Caco-2 (cell line): ENCODE measurements around the gene C1RL. TPM values are rescaled to one million over a fixed set of nuclear protein-coding genes. Genes with fewer than 3 reads are reported as not detected.

ENCODE experiments used
- BruUV-seq: library from RNA; stranded (reverse); fragments of 400-500 nt; replicated peaks from 2 replicates; lab custom pipeline; 2021; lab: Mats Ljungman, UMichigan
- CTCF ChIA-PET: fragments of 300-600 bp; sonication (Branson Sonifier 250); formaldehyde crosslinking; loops from one replicate; lab custom pipeline; 2022; ENCODE audit warnings: antibody characterized with exemption; lab: Charles Lee
- POLR2A ChIA-PET: fragments of 300-600 bp; sonication (Branson Sonifier 250); formaldehyde crosslinking; loops from one replicate; lab custom pipeline; 2022; ENCODE audit warnings: antibody characterized with exemption; lab: Charles Lee
- DNase-seq, 2 experiments: peaks; one replicate each; pipeline versions ENCODE4 v3.0.0 to v3.0.0-alpha.2; 2020 to 2022
- H3K27me3 ChIP-seq: replicated peaks from 2 replicates; pipeline ENCODE4 v1.6.0; 2011; ENCODE audit warnings: low read length; ENCODE audit not compliant: control insufficient read depth, insufficient read depth
- H3K36me3 ChIP-seq: 2 replicates; pipeline ENCODE4 v1.5.1; 2011; ENCODE audit warnings: low read length; ENCODE audit not compliant: control insufficient read depth, insufficient read depth
- H3K4me1 ChIP-seq: fragments of 250-450 bp; sonication (Bioruptor Pico); 2 replicates; pipeline ENCODE4 v1.5.1; 2020; ENCODE audit warnings: mild to moderate bottlenecking
- H3K4me3 ChIP-seq: 2 replicates; pipeline ENCODE4 v1.5.1; 2011; ENCODE audit warnings: low read depth, mild to moderate bottlenecking, control low read depth, low read length
- H3K9me3 ChIP-seq: fragments of 250-450 bp; sonication (Bioruptor Pico); 2 replicates; pipeline ENCODE4 v1.5.1; 2020; ENCODE audit warnings: mild to moderate bottlenecking, moderate library complexity
- H3K27ac Mint-ChIP-seq: one replicate; pipeline ENCODE4 v1.8.0; 2022; ENCODE audit warnings: mixed read lengths; ENCODE audit not compliant: unreplicated experiment
- H3K27me3 Mint-ChIP-seq: one replicate; pipeline ENCODE4 v1.8.0; 2022; ENCODE audit warnings: mixed read lengths; ENCODE audit not compliant: insufficient read depth, unreplicated experiment
- H3K36me3 Mint-ChIP-seq: one replicate; pipeline ENCODE4 v1.8.0; 2022; ENCODE audit warnings: mild to moderate bottlenecking, mixed read lengths; ENCODE audit not compliant: insufficient read depth, unreplicated experiment
- H3K4me1 Mint-ChIP-seq: one replicate; pipeline ENCODE4 v1.8.0; 2022; ENCODE audit warnings: low read depth, mixed read lengths; ENCODE audit not compliant: unreplicated experiment
- H3K4me3 Mint-ChIP-seq: one replicate; pipeline ENCODE4 v1.8.0; 2022; ENCODE audit warnings: mild to moderate bottlenecking, moderate library complexity, mixed read lengths; ENCODE audit not compliant: unreplicated experiment
- H3K9me3 Mint-ChIP-seq: one replicate; pipeline ENCODE4 v1.8.0; 2022; ENCODE audit warnings: mixed read lengths; ENCODE audit not compliant: unreplicated experiment
- CTCF ChIP-seq, 2 experiments: fragments of 200-600 bp in 1 of 2; IDR thresholded peaks; 1 replicate in 1 of 2; 2 replicates in 1 of 2; pipeline versions ENCODE4 v1.5.1 to v1.8.0; 2011 to 2022; ENCODE audit warnings: antibody characterized with exemption in 1 of 2, control low read depth in 1 of 2, inconsistent platforms in 1 of 2, low read depth in 1 of 2, low read length in 1 of 2, mild to moderate bottlenecking in 1 of 2, moderate library complexity in 1 of 2; ENCODE audit not compliant: insufficient read depth in 1 of 2, severe bottlenecking in 1 of 2, unreplicated experiment in 1 of 2
- intact Hi-C: fragments of 100-400 bp; cut with micrococcal nuclease; formaldehyde crosslinking; loops from one replicate; pipeline ENCODE4 v1.10.0; 2022; ENCODE audit not compliant: unreplicated experiment
- total RNA-seq: library from RNA; stranded (reverse); gene quantifications from 2 replicates; pipeline ENCODE4 v1.2.3, GENCODE V29; 2022

The C1RL gene
- total RNA-seq, 1 experiment from 2014 or later: 40.2 TPM

- intact Hi-C loops: no loop called here
- no peak for TF ChIP-seq CTCF (IDR thresholded peaks at IDR 0.05; ENCODE audit: insufficient read depth in 1 of 2, low read depth in 1 of 2, low read length in 1 of 2, severe bottlenecking in 1 of 2, unreplicated experiment in 1 of 2)
- Mint-ChIP-seq H3K36me3 (peaks cover 12% of the 10 kb centered on the region), H3K4me3 (no peak overlapping the region), H3K27ac (no peak overlapping the region), H3K4me1 (peaks cover 50% of the 10 kb centered on the region), H3K9me3 (no peaks in the 10 kb centered on the region), H3K27me3 (no peaks in the 10 kb centered on the region)
- ChIA-PET CTCF (interaction anchor here (0.6 kb wide), 2 partner anchors 15 to 127 kb away, joined by 3 to 7 read pairs; no protein-coding TSS in a partner anchor), POLR2A (interaction anchor here (0.6 kb wide), 1 partner anchor 179 kb away, joined by 4 read pairs; no protein-coding TSS in a partner anchor)
- no peak for DNase-seq
- TSS peak; percentile 13 for BruUV-seq
- Histone ChIP-seq H3K27me3 (no peaks in the 10 kb centered on the region), H3K4me1 (peaks cover 35% of the 10 kb centered on the region), H3K4me3 (no peak overlapping the region), H3K36me3 (0 out of 2 replicates have a peak, but pooled peaks cover 2% of the 10 kb centered on the region), H3K9me3 (no peaks in the 10 kb centered on the region)
These were observed 16.7 kb upstream of the C1RL start for GRCh38 chr12:7125632-7126227.

- Mint-ChIP-seq H3K4me1 (peaks cover 43% of the 10 kb centered on the region), H3K36me3 (no peaks in the 10 kb centered on the region), H3K9me3 (no peaks in the 10 kb centered on the region), H3K27ac (no peak overlapping the region), H3K4me3 (no peak overlapping the region), H3K27me3 (no peaks in the 10 kb centered on the region)
- no peak for TF ChIP-seq CTCF (IDR thresholded peaks at IDR 0.05; ENCODE audit: insufficient read depth in 1 of 2, low read depth in 1 of 2, low read length in 1 of 2, severe bottlenecking in 1 of 2, unreplicated experiment in 1 of 2)
- Histone ChIP-seq H3K36me3 (0 out of 2 replicates have a peak, but pooled peaks cover 2% of the 10 kb centered on the region), H3K4me3 (no peak overlapping the region), H3K9me3 (no peaks in the 10 kb centered on the region), H3K4me1 (peaks cover 30% of the 10 kb centered on the region), H3K27me3 (no peaks in the 10 kb centered on the region)
- CTCF ChIA-PET: interaction anchor here (1.6 kb wide), 1 partner anchor 15 kb away, joined by 7 read pairs; the partner anchor contains the start of gene C1RL
- peak; percentile 51 to 61 for DNase-seq
- intact Hi-C loops: no loop called here
- TSS peak; percentile 10 for BruUV-seq
- POLR2A ChIA-PET: no interaction called here
These were observed 14.9 kb upstream of the C1RL start for GRCh38 chr12:7123806-7124522.
